ENCODE results near the gene ATP1B3.
A peak's percentile ranks its signal among the peaks of the same experiment; 100 is the strongest.
"Not testable (repeated sequence)": the region's sequence is repeated elsewhere in the genome, so short reads cannot be mapped to it uniquely, and the experiment has no call there.

Gene ATP1B3

DNA sequence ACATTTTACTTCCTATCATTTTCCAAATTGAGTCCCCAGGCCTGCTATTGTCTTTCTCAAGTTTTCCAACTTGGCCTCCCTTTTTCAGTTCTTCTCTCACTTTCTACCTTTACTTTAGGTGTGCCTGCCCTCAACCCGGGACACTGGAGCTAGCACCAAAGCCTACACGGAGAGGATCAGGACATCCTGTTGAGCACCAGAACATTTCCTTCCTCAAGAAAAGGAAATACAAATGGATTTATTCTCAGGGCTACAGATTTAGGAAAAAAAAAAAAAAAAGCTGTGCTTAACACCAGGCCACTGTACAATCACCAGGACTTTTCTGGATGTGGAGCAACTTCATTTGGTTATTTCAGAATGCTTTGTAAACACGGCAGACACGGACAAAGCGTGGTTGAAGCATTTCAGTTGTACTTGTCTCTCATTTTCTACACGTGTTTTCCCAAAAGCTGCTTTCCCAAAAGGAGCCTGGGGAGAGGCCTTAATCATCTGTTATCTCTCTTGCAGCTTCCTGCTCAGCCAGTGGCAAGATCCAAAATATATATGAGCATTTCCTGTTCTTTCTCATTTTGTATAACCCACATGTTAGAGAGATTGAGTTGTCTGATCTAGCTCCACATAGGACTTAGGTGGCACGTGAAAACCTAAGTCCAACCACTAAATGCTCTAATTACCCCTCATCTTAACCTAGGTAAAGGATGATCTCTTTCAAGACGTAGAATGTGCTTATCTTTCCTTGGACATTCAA, 15.5 kb upstream of the ATP1B3 start:
- DNase-seq (ENCODE audit: low spot score), result no peak

DNA sequence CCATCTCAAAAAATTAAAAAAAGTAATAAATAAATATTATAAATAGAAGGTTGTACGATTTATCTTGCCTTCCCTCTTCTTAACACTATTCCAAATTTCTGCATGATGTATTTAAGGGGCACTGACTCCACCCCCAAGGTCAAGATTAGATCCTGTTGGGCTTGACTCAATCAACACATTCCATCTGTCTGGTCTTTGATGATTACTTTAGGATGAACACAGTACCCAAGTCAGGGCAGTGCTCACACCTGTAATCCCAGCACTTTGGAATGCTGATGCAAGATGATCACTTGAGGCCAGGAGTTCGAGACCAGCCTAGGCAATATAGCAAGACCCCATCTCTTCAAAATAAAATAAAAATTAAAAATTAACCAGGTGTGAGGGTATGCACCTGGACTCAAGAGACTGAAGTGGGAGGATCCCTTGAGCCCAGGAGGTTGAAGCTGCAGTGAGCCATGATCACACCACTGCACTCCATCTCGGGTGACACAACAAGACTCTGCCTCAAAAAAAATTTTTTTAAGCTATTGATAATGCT, 14.1 kb upstream of the ATP1B3 start:
- DNase-seq (ENCODE audit: low spot score), result no peak

DNA sequence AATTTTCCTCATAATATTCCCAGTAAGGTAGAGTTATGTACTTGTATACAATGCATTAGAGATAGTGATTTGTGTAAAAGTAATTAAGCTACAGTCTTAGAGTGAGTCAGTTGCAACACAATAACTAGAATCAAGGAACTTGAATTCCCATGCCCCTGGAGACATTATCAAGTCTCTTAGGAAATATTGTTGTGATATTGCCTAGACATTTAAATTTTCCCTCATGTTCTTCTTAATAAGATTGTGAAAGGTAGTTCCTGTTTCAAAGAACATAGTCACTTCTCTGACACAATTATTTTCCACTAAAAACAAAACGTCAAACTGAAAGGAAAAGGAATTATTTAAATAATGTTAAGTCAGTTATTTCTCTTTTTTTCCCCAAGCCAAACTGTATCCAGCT, 13.0 kb upstream of the ATP1B3 start:
- no peak for DNase-seq (ENCODE audit: low spot score)

DNA sequence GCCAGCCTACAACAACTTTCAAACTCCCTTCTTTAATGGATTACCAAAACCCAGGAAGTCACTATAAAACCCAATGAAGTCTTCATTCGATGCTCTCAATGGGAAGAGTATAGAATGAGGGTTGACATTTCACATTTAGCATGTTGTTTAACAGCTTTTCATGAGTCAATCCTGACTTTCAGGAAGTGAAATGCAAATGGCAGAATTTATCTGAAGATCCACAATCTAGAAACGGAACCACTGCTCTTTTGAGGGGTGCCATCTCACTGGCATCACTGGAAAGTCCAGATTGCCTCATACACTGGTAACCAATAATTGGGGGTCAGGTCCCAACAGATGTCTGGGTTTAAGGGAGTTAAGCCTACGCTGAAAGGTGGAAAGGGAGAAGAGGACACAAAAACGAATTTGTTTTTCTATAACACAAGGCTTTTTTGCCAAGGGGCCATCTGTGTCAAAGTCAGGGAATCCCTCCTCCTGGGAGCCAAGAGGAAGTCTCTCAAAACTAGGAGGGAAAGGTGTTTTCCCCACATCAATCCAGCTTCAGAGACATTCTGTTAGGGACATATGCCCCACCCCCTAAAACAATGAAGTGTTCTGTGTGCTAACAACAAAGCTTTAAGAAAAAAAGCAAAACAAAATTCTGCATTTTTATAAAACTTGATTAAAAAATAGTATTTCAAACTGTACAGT, 12.0 kb upstream of the ATP1B3 start:
- no peak for DNase-seq (ENCODE audit: low spot score)

DNA sequence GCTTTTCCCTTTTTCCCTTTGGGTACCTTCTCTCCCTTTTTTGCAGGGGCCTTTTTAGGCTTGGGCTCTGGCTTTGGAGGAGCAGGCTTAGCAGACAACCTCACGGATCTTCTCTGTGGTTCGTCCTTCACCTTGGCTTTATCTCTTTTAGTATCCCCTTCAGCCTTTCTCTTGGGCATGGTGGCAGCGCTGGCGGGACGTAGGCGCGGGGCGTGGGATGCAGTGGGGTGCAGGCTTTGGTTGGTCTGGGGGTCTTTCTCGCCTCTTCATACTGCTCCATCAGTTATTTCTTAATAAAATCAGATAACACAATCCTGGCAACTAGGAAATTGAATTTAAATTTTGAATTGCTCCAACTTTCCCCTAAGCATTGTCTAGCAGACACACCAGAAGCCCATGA, 11.3 kb upstream of the ATP1B3 start:
- no peak for DNase-seq (ENCODE audit: low spot score)

DNA sequence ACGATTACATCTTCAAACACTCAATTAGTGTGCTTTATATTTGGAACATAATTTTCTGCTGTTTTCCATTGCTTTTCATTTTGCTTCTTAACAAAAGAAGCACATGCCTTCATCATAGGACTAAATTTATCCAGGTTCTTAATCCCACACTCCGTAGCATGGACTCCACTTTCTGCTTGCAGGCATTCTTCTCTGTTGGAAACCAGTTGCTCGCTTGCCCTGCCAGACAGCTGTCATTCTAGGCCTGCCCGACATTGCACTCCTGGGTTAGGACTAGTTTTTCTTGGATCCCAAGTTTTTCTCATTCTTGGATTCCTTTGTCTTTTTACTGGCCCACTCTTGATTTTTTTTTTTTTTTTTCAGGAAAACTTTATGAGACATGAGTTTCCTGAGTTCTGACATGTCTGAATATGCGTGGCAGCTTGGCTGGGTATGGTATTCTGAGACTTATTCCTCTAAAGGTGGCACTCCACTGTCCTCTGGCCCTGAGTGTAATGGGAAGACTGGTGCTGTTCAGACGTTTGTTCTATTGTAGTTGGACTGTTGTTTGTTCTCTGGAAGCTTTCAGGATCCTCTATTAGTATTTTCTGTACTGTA, 6.3 kb upstream of the ATP1B3 start:
- no peak for DNase-seq (ENCODE audit: low spot score)

DNA sequence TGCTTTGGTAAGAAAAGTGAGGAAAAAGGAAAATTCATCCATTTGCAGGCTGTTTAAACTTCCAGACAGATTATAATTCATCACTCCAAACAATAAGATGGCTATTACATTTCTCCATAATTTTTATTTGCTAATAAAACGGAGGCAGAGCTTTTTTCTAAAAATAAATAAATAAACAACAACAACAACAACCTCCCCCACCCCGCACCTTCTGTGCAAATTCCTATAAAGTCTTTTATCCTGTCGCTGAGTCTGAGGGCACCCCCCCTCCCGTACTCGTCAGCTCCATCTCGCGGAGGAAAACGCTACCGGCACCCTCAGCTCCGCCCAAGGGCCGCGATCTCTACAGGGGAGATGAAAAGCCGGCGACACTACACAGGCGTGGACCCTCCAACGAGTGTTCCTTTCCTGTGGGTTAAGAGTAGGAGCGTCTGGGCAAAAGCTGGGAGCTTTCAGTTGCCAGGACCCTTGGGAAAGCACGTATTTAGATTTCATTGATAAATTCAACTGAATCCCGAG, 1.0 kb upstream of the ATP1B3 start:
- peak; percentile 87 for DNase-seq (ENCODE audit: low spot score)

DNA sequence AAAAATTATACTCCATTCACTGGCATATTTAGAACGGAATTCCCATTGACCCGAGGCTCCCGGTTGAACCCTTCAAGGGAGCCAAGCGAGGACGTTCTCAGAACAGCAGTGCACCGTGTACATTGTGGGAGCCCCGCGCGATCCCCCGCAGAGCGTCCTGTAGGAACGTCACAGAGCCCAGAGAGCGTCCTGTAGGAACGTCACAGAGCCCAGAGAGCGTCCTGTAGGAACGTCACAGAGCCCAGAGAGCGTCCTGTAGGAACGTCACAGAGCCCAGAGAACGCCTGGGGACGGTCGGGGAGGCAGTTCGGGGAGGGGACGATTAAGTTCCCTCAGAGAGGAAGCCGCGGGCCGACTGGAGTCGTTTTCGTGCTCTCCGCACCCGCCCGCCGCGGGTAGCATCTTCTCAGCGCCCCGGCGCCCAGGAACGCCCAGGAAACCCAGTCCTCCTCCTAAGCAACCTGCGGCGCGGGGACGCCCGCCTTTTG, 506 bp upstream of the ATP1B3 start:
- DNase-seq (ENCODE audit: low spot score), result no peak

DNA sequence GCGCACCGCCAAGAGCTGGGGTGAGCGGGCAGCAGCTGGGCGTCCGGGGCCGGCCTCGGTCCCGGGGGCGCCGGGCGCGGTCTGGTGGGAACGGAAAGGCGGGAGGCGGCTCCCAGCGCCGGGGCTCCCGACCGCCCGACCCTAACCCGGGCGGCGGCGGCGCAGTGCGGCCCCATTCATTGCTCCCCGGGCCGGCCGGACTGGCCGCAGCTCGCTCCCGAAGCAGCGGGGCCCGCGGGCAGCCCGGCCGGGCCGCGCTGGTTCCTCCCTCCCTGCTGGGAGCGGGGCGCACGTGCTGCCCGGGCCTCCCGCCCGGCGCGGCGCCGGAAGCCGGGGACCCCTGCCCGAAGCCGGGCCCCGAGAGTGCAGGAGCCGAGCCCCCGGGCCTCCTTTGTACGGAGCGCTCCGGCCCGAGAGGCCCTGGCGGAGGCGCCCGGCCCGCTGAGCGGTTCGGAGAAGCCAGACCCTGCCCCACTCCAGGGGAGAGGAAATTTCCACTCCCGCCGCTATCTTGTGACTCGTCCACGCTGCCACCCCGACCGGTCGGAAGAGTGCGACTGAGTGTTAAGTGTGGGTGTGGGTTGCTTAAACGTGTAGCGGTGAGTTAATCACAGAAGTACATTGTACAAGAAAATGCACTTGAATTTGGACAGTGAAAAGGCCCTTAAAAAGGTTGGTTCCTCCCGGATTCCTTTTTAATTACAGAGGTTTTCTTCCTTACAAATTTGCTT, 613 bp downstream of the ATP1B3 start:
- DNase-seq (ENCODE audit: low spot score), result peak; percentile 54

DNA sequence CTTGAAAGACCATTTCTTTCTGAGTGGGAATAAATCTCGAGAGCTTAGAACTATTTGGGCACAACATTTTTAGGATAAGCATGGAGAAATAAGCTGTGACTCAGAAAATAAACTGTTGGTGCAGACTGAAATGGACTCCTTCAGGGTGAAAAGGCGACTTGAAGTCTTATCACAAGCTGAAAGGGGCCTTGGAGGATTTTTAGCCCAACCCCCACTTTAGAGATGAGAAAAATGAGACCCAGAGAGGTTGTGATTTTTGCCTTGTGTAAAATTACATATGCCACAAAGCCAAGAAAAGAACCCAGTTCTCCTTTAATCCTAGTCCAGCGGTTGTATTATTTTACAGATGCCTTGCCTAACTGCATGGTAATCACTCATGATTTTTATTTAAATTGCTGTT, 1.5 kb downstream of the ATP1B3 start:
- peak; percentile 29 for DNase-seq (ENCODE audit: low spot score)

DNA sequence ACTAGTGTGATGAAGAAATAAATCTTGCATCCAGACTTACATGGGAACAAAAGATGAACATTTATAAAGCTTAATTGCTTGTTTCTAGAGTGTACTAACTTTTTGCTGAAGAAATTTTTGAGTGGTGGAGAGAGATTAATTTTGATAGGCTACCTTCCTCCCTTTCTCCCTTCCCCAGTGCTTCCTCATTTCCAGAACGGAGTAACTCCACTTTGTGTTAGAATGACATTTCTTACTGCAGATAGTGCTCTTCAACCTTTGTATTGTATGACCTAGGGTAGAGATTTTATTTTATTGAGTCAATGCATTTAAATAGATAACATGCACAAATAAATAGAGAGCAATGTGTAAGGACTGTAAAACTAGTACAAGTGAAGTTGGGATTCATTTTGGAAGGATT, 1.9 kb downstream of the ATP1B3 start:
- DNase-seq (ENCODE audit: low spot score), result no peak

DNA sequence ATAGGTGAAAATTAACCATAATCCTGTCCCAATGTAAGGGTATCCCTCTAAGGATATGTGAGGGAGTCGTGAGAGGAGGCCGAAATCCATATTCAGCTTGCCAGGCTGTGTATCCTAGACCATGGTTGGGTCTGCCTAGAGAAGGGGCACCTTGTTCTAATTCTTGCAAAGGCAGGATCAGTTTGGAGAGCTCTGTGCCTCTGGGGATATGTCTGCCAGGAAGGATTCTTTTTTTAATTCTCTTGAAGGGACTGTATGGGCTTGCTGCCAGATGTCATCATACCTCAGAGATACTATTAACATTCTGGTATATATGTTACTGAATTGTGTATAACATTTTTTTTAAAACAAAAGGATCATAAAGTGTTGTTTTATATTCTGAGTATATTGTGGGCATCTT, 2.4 kb downstream of the ATP1B3 start:
- no peak for DNase-seq (ENCODE audit: low spot score)

DNA sequence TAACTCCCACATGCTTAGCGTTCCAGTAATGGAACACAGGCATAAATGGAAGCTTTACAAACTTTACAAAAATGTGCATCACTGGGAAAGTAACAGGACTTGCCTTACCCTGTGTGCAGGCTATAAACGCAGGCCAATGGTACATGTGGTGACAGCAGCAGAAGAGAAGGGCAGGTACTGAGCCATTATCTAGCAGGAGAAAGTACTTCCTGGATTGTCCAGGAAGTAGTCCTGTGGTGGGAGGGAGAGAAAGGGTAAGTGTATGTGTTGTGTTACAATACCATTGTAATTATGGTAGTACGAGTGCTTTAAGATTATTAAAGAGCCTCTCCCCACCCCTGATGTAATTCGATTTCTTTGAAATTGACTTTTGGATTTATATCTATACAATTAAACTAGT, 5.3 kb downstream of the ATP1B3 start:
- no peak for DNase-seq (ENCODE audit: low spot score)

DNA sequence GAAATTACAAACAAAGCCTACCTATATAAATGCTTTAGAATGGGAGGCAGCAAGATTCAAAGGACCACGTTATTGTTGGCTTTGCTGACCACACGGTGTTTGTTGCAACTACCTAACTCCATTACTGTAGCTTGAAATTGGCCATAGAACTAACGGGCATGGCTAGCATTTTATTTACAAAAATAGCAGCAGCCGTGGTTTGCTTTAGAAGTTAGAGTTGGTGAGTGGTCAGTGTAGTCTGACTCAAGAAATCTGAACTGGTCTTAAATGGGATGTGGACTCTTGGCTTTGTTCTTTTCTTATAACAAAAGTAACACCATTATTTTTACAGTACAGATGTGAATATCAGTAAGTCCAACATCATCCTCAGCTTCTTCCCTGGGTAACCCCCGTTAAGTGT, 10.6 kb downstream of the ATP1B3 start:
- DNase-seq (ENCODE audit: low spot score), result no peak

DNA sequence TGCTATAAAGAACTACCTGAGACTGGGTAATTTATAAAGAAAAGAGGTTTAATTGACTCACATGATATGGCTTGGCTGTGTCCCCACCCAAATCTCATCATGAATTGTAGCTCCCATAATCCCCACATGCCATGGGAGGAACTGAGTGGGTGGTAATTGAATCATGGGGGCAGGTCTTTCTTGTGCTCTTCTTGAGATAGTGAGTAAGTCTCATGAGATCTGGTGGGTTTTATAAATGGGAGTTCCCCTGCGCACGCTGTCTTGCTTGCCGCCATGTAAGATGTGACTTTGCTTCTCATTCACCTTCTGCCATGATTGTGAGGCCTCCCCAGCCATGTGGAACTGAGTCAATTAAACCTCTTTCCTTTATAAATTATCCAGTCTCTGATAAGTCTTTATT, 12.1 kb downstream of the ATP1B3 start:
- not testable (repeated sequence) for DNase-seq (ENCODE audit: low spot score)

DNA sequence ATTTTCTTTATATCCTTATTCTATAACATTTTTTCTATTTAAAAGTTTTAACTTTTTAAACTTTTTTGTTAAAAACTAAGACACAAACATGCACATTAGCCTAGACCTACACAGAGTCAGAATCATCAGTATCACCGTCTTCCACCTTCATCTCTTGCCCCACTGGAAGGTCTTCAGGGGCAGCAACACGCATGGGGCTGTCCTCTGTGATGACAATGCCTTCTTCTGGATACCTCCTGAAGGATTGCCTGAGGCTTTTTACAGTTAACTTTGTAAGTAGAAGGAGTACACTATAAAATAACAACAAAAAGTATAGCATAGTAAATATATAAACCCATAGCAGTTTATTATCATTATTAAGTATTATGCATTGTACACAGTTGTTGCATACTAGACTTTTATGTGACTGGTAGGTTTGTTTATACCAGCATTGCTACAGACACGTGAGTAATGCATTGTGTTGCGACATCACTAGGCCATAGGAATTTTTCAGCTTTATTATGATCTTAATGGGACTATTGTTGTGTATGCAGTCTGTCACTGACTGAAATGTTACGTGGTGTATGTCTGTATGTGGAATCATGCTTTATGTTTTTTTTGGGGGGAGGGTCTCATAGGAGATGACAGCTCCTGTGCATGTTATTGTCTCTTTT, 18.2 kb downstream of the ATP1B3 start:
- peak; percentile 29 for DNase-seq (ENCODE audit: low spot score)

DNA sequence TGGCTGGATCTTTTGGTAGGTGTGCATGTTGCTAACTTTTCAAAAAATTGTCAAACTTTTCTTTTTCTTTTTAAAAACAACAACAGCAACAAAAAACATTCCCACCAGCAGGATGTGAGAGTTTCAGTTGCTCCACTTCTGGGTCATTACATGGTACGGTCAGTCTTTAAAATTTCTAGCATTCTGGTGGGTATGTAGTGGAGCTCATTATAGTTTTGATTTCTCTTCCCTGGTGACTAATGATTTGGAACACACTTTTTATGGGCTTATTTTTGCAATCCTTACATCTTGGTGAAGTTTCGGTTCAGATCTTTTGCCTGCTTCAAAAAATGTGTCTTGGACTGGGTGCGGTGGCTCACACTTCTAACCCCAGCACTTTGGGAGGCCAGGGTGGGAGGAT, 19.3 kb downstream of the ATP1B3 start:
- no peak for DNase-seq (ENCODE audit: low spot score)

DNA sequence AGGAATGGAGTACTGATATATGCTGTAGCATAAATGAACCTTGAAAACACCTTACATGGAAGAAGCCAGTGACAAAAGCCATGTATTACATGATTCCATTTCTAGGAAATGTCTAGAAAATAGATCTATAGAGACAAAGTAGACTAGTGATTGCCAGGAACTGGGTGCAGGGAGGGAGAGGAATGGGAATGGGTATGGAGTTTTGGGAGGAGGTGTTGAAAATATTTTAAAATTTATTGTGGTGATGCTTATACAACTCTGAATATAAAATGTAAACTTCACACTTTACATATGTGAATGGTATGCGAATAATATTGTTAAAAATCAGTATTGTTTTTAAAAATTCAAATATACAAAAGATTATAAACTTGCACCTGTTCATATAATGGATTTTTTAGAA, 22.5 kb downstream of the ATP1B3 start:
- no peak for DNase-seq (ENCODE audit: low spot score)

DNA sequence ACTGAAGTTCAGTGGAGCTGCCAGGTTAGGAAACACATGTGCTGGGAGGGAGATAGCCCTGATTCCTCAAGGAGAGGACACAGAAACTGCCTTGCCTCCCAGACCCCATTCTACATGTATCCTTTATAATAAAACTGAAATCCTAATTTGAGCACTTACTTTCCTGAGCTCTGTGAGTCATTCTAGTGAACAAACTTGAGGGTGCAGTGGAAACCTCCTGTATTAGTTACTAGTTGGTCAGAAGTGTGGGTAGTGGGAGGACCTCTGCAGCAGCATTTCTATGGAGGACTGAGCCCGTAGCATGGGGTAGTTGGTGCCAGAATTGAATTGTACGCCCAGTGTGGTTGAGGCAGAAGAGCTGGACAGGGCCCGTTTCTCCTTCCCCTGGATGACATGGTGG, 23.9 kb downstream of the ATP1B3 start:
- no peak for DNase-seq (ENCODE audit: low spot score)

DNA sequence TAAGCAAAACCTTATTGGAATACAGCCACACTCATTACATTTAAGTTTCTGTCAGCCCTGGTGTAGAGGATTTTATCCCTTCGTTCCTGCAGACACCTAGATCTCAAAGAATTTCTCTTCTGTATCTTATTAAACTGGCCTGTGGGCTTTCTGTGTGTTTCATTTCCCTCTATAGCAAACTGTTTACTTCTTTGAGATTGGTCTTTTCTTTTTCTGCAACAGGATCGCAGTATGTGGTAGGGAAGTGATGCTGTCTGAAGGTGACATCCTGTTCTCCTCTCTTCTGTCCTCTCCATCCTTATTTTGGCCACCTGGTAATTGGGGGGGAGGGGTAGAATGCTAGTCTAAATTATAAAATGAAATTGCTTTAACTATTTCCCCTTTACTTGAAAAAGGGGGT, 25.5 kb downstream of the ATP1B3 start:
- DNase-seq (ENCODE audit: low spot score), result no peak

DNA sequence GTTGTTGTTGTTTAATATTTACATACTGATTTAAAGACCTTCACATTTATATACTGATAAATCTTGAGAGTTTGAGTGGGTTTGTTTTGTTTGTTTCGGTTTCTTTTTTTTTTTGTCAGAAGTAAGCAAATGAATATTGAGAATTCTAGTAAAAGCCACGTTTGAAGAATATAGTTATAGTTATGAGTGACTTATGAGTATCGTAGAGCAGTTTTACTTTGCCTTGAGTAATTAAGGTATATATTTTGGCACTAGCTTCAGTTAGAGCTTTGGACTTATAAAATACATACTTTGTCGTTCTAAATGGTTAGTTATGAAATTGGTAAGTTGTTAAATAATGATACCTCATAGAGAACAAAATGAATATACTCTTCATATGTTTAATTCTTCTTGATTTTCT, 27.8 kb downstream of the ATP1B3 start:
- no peak for DNase-seq (ENCODE audit: low spot score)

DNA sequence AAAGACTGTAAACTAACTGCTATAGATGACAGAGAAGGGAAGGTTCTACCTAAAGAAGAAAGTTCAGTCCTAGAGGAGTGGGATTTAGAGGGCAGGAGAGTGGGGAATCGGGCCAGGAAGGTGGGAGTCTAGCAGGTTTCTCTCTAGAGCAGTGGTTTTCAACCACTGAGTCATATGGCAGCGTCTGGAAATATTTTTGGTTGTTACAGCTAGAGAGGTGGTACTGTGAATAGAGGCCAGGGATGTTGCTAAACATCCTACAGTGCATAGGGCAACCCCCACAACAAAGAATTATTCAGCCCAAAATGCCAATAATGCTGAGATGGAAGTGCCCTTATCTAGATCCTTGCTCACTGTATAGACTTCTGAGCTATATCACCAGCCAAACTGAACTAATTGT, 28.7 kb downstream of the ATP1B3 start:
- DNase-seq (ENCODE audit: low spot score), result no peak
